HG02885 (cell line): Measurements from ENCODE around the gene SPATA32.
"Not testable (repeated sequence)": the region's sequence is repeated elsewhere in the genome, so short reads cannot be mapped to it uniquely, and the experiment has no call there.

Experiments
- ATAC-seq: cut with Tn5 transposase; IDR thresholded peaks from one replicate; pipeline ENCODE4 v1.9.1; 2021; ENCODE audit warnings: mild to moderate bottlenecking; ENCODE audit not compliant: unreplicated experiment, poor library complexity

Gene SPATA32

DNA sequence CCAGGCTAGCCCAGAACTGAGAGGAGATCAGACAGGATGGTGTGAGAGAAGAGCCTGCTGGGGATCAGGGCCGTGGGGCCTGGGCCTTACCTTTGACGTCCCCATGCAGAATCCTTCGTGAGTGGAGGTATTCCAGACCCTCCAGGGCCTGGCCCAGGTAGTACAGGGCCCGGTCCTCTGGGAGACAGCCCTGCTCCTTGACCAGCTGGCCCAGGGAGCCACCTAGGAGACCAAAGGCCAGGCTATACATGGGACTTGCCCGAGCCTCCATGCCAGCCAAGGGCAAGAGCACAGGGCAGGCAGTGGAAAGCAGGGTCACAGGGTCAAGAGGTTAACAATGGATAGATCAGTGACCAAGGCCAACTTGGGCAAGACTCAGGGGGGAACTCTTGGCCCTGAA lies 12.1 kb upstream of the SPATA32 start:
- no peak for ATAC-seq

DNA sequence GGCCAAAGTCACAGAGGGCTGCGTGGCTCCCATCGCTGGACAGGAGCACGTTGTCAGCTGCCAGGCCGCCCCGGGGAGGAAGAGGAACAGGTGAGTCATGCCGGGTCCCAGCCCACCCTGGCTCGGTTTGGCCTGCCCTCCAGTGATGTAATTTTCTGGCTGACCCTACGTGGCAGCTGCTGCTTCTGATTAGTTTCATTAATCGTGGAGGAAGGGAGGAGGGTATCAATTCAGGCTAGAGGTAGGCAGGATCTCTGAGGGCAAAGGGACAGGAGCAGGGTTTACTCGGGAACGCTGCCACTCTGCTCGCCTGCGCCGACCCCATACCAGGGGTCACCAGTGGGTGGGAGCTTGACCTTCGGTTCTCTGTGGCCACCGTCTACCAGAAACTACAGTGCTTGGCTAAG lies 11.7 kb upstream of the SPATA32 start:
- no peak for ATAC-seq

DNA sequence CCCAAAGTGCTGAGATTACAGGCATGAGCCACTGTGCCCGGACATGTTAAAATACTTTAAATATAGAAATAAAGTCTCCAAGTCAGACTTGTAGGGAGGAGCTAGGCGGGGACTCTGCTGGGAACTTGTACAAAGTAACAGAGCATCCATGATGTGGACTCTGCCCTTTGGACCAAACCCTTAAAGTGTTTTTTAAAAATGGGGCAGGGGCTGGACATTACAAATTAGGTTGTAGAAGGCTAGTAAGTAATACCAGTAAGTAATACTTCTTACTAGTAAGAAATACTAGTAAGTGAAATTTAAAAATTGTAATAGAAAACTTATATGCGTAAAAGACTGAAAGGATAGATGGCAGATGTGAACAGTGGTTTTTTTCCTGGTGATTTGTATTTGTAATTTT lies 9.7 kb upstream of the SPATA32 start:
- ATAC-seq, result no peak

DNA sequence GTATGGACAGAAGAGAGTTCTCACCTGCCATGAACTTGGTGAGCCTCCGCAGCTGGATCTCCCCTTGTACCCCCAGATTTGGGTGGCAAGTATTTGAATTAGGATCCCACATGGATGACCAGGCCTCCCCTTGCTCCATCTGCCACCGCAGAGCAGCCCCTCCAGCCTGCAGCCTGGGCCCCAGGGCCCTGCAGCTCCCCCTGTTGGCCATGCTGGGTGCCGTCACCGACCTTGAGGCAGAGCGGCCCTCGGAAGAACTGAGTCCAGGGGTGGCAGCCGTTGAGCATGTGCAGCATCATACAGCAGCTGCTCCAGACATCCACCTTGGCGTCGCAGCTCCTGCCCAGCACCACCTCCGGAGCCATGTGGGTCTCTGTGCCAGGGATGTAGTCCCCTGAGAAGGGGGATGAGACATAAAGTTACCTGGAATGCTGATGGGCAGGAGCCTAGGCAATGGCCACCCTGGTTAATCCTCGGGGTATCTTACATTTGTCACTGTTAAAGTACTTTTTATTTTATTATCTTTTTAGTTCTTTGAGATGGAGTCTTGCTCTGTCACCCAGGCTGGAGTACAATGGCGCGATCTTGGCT lies 9.0 kb upstream of the SPATA32 start:
- ATAC-seq, result no peak

DNA sequence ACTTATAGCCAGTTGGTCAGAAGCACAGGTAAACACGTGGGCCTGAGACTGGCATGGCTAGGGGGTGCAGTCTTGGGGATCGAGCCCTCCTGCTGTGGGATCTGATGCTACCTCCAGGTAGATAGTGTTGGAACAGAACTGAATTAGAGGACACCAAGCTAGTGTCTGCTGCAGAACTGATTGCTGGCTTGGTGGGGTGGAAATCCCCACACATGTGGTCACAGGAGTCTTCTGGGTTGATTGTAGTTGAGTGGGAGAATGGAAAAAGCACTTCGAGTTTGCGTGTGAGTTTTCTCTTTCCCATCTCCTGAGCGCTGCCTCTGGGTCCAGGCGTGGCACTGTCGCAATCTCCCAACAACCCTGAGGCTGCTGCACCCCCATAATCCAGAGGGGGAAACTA lies 8.0 kb upstream of the SPATA32 start:
- no peak for ATAC-seq

DNA sequence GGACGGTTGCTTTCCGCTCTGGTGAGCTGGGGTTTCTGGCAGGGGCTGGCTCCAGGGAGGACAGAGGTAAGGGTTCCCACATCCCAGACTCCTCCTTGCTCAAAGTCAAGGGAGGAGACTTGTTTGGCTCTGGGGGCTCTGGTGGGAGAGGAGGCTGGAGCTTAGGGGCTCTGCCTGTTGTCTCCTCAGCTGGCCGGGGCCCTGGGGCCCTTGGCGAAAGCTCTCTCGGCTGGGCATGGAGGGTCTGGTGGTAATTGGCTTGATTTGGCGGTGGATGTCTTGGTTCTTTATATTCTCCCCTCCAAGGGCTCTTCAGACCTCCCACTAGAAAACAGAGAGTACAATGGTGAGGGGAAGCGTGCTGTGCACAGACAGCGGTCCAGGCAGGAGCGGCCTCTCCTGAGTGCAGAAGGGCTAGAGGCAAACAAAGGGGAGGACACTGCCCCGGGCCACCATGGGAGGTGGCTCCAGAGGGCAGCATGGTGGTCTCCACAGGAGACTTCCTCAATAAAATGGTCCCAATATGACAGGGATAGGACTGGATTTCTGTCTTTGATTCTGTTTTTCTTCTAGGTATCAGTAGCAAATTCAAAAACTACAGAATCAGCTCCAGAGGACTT lies 5.7 kb upstream of the SPATA32 start:
- no peak for ATAC-seq

DNA sequence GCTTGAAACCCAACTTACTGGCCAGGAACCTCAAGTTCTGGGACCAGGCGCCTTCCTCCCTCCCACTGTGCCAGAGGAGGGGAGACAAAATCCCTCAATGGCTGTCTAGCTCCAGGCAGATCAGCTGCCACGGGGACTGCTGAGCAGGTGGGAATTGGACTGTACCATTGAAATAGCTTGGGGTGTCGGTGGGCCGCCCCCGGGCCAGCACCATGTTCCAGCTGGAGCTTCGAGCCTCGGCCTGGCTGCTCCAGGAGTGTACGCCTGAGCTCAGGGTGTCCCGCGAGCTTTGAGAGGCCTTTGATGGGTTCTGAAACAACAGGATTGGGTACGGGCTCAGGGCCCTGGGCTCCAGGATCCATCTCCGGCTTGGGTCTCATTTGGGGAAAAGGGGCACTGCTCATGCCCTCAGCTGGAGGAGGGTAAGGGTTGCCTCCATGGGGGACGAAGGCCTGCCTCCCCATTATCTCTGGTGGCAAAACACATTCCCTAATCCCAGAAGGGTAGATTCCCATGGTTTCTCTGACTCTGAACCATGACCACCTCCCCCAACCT lies 4.6 kb upstream of the SPATA32 start:
- no peak for ATAC-seq

DNA sequence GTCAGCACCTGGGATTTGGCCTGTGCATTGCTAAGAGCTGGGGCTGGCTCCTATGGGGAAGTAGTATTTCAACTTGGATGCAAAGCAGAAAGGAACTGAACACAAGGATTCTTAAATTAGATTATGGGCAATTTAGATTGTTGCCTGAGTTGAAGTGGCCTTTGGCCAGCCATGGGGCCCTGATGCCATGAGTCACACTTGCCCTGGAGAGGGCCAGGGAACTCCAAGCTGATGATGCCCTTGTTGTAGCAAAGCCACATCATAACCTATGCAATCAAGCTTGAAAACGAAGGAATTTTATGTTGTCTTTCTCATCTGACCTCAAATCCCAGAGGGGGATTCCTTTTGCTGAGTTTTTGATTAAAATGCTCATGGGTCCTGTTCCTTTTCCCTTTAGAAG lies 3.9 kb upstream of the SPATA32 start:
- ATAC-seq, result no peak

DNA sequence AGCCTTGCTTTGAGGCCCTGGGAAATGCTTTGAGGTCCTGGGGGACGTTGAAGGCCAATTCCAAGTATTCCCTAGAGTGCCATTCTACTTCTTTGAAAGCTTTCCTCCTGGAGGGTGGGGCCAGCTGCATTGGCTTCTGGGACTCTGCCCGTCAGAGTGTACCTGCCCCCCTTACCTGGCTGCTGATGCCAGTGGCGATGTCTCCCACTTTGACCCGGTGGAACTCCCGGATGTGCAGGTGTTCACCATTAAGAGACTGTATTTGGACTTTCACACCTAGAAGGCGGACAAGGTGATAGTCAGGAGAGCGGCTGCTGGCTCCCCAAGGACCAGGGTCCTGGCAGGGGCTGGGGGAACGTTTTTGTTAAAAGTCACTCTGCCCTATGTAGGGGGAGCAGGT lies 3.1 kb upstream of the SPATA32 start:
- ATAC-seq, result no peak

DNA sequence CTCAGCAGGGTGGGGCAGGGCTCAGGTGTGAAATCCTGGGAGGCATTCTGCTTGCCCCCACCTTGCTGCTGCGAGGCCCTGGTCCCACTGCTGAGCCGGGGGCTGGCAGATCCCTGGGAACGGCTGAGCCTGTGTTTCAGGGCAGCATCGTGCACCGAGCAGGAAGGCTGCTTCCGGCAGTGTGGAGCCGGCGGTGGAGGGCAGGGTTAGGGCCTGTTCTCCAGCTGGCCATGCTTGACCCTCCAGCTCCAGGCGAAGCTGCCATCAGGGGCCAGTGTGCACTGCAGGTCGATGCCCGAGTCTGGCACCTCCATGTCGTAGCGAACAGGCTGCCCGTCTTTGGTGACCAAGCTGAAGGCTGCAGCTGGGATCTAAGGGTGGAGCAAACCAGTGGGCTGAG lies 2.5 kb upstream of the SPATA32 start:
- no peak for ATAC-seq

DNA sequence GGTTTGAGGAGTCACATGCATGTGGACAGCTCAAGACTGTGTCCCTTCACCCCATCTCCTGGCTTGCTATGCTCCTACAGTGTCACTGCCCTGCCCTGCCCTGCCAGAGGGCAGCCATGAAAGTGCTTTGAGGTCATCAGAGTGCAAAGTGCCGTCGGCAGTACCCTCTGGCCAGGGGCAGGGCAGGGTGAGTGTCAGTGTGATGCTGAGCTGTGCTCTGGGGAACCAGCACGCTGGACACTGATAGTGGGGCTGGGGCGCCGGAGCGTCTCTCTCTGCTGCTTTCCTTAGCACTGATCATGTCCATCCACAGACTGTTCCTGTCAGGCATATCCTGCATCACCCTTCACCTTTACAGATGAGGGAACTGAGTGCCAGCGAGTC lies 1.6 kb upstream of the SPATA32 start:
- ATAC-seq, result no peak

DNA sequence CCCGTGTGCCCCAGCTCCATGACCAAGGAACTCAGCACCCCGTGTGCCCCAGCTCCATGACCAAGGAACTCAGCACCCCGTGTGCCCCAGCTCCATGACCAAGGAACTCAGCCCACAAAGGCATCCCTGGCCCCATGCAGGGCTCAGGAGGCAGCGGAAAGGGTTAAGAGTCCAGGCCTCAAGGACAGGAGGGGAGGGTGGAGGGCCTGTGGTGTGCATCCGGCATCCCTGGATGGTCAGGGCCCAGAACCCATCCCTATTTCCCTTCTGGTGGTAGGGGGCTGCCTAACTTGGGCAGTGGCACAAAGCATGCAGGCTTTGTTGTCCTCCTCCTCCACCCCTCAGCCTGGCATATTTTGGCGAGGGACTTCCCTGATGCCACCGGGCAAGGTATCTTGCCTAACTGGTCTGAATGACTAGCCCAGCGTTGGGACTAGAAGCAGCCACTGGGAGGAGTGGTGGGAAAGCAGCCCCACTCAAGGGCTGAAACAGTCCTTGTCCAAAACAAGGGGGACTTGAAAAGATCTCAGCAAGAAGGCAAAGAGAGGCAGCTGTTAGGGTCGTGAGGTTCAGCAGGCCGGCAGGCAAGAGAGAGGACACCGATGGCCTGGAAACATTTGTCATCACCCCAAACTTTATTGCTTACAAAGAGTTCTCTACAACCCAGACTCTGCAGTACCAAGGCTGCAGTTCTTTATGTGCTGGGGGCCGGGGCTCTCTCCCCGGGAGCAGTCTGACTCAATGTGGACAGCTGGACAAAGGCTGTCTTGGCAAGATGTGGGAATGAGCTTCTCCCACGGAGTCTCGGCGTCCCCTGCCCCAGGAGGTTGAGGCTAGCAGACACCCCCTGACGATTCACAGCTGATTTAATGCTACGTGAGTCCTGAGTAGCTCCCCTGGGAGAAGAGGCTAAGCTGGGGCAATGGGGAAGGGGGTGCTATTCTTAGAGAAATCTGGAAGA lies 902 bp upstream of the SPATA32 start:
- ATAC-seq, result no peak

DNA sequence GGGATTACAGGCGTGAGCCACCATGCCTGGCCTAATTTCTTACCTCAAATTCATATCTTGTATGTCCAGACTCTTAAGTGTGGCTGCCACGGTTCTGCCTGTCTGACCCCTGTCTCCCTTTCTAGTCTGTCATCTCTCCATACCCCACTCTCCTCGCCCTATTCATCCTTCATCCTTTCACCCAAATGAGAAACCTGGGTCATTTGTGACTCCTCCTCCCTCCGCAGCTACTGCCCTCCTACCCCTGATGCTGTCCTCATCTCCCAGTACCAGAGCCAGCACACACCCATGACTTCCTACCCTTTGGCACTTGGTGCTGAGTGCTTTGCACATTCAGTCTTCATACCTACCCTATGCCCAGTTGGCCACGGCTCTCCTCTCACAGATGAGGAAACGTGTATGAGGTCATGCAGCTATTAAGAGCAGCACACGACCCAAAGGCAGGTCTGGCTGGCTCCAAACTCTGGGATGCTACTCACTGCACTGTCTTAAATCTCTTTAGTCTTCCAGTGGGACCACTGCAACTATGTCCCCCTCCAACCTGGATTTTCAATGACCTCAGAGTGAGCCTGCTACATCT lies 1.6 kb downstream of the SPATA32 start:
- no peak for ATAC-seq

DNA sequence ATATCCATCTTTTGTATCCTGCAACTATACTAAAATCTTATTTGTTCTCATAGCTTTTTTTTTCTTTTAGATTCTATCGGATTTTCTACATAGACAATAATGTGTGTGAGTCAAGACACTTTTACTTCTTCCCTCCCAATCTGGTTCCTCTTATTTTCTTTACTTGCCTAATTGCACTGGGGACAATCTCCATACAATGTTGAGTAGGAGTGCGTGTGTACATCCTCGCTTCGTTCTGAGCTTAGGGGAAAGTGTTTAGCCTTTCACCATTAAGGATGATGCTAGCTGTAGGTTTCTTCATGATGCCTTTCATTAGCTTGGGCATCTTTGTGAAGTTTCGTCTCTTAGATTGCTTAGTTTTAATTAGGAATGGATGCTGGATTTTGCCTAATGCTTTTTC lies 2.9 kb downstream of the SPATA32 start:
- no peak for ATAC-seq

DNA sequence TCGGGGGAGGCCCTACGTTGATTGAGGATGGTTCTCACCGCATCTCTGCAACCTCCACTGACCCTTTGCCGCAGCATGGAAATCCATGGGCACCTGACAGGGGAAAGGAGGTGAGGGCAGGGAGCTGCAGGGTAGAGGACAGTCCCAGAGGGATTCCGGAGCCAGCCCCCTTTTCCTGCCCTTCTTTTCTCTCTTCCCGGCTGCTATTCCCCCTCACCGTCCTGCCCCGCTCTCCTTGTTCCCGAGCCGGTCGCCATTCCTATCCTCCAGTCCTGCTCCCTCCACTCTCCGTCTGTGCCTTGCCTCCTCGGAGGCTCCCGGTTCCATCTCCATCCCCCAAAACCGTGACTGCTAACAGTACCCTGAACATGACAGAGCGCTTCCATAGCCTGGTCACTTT lies 4.8 kb downstream of the SPATA32 start:
- ATAC-seq, result no peak

DNA sequence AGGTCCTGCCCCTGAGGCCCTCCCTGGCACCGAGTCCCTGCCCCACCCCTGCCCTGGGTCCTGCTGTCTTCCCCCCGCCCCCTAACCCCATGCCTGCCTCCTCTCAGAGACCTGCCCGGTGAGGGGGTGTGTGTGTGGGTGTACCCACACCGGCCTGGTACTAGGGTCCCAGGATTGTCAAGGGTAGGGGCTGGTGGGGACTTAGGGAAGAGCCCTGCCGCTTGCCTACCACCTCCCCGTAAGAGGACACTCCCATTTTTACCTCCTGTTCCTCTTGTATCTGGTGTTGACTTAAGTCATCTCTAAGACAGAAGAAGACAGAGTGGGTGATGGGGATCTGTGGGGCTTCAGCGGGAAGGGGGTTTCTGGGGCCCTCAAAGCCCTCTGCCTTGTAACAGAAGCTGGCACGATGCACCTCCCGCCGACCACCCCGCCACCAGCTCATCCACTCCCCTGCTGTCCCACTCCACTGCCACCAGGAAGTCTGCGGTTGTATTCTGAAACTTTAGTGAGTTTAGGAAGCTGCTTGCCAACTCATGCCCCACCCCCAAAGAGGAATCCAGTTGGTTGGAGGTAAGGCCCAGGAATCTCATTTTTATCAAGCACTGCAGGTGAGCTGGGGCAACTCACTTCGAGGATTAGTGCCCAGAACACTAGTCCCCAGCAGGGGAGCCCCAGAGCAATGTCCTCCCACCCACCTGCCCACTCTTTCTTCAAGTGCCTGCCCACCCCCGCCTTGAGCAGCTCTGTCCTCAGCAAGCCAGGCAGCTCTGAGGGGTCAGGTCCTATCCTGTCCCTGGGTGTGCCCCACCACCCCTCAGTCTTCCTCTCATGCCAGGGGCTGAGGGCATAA lies 5.6 kb downstream of the SPATA32 start:
- ATAC-seq, result no peak

DNA sequence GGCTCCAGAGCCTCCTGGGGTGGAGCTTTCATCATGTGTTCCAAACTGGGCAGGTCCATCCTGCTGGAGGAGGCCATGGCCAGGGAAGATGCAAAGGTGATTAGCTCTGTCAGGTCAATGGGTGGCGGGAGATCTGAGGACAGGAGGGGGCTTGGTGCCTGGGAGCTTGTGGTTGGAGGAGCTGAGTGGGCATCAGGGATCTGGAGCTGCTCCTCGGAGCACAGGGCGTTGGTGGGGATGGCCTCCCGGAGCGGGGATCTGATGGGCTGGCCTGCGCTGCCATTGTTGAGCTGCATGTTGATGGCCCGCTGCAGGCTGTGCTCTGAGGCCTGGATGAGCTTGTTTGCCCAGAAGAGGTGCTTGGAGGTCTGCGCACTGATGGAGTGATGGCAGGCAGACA lies 6.5 kb downstream of the SPATA32 start:
- no peak for ATAC-seq

DNA sequence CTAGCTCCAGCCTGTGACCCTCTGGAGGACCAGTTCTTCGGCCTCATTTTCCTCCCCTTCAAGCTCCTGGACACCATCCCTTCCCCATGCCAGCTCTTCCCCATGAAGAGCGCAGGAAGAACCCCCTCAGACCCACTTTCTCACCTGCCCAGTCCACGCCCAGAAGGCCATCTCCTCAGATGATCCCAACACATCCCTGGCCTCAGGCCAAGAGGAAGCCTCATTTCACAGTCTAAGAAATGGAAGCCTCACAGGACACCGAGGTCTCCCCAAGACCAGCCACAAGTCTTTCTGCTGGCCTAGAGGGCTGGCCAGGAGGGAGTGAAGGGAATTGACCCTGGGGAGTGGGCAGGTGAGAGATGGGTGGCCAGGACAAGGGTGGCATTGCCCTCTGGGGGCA lies 8.0 kb downstream of the SPATA32 start:
- no peak for ATAC-seq

DNA sequence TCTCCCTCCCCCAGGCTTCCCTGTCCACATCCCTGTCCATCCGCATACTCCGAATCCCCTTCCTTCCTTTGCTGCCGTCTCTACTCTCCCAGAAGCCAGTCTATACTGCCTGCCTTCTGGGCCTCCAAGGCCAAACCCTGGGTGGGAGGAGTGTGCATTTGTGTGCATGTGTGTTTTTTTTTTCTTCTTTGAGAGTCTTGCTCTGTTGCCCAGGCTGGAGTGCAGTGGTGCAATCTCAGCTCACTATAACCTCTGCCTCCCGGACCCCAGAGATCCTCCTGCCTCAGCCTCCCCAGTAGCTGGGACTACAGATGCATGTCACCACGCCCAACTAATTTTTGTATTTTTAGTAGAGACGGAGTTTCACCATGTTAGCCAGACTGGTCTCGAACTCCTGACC lies 8.7 kb downstream of the SPATA32 start:
- ATAC-seq, result not testable (repeated sequence)

DNA sequence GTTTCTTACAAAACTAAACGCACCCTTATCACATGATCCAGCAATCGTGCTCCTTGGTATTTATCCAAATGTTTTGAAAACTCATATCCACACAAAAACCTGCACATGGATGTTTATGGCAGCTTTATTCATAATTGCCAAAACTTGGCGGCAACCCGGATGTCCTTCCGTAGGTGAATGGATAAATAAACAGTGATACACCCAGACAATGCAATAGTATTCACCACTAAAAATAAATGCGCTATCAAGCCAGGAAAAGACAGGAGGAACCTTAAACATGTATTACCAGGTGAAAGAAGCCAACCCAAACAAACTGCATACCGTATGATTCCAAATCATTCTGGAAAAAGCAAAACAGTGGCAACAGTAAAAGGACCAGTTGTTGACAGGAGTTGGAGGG lies 10.0 kb downstream of the SPATA32 start:
- ATAC-seq, result no peak
